NT2/D1 (cell line): ENCODE measurements around the gene C1orf226.

Source experiments
- SUZ12 ChIP-seq: IDR thresholded peaks from 2 replicates; pipeline ENCODE4 v1.6.1; 2011; ENCODE audit not compliant: insufficient read length, insufficient read depth; ENCODE audit errors: extremely low read depth
- ZNF274 ChIP-seq: IDR thresholded peaks from 2 replicates; pipeline ENCODE4 v1.6.1; 2011; ENCODE audit warnings: mild to moderate bottlenecking, low read depth, low read length

GRCh38 chr1:162385702-162386101 lies 4.2 kb downstream of the C1orf226 start:
- TF ChIP-seq ZNF274 (no peak), SUZ12 (no peak)
